Mucosa of gallbladder (tissue), 1 donor: Measurements from ENCODE around the gene NPIPB2. TPM values are rescaled to one million over a fixed set of nuclear protein-coding genes. Genes with fewer than 3 reads are reported as not detected.

Source experiments
- DNase-seq: peaks from one replicate; pipeline ENCODE4 v3.0.0-alpha.2; 2020; ENCODE audit warnings: low spot score
- total RNA-seq: library from RNA; stranded (reverse); gene quantifications from one replicate; pipeline ENCODE4 v1.2.1, GENCODE V29; 2021
- donor health status: DM: no; HTN: no; CAD: no.

The NPIPB2 gene
- total RNA-seq, 1 donor from 2014 or later, result 5.5 TPM

DNA sequence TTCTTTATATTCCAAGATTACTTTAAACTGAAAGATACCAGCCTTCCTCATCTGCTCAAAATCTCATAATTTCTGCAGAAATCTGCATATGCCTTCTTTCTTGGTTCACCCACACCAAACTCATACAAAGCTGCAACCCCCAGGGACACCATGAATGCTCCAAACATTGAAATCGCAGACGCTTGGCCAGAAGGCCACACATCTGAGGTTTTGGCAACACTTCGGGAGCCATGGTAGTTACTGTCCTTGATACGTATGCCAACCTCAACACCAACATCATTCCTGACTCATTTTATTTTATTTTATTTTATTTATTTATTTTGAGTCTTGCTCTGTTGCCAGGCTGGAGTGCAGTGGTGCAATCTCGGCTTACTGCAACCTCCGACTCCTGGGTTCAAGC, 37.9 kb downstream of the NPIPB2 start:
- no peak for DNase-seq

DNA sequence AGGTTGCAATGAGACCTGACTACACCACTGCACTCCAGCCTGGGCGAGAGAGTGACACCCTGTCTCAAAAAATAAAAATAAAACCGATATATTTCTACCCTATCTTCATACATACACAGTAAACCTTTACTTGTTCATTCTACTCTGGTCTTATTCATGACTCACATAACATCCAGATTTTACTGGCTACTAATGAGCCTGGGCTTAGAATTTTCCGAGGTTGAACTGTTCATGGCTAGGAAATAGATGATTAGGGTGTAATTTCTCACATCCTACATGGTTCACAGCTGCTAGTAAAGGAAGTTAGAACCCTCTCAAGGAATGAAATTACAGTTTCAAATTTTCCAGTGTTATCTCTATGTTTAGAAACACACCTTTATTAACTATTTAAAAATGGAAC, 40.8 kb downstream of the NPIPB2 start:
- DNase-seq, result no peak

GRCh38 chr16:11896486-11897176, 45.2 kb downstream of the NPIPB2 start:
- no peak for DNase-seq

GRCh38 chr16:11893571-11893970, 48.3 kb downstream of the NPIPB2 start:
- no peak for DNase-seq

GRCh38 chr16:11892761-11893160, 49.1 kb downstream of the NPIPB2 start:
- no peak for DNase-seq

DNA sequence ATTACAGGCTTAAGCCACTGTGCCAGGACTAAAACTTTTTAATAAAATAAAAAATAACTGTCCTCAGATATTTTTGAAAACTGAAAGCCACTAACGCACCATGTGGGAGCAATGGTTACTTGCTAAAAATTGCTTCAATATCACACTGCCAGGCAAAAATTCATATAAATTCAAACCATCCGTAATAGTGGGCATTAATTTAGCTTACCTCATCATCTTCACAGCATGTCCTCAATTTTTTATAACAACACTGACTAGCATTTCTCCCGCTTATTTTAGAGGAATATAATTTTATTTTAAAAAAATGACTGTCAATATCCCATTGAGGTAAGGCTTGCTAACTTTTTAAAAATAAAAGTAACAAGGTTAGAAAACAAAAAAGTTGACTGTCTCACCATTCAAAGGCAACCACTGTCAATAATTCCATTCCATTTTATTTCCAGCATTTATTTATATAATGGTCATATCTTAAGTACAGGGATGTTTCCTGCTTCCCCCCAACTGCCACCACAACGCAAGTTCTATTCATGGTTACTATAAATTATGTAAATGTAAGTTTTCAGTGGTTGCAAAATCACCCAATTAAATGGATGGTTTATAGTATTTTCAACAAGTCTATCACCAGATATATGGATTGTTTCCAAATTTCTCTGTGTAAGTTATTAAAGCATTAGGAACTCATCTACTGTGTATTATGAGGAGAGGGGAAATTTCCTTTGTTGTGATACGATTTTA, 51.4 kb downstream of the NPIPB2 start:
- DNase-seq, result no peak

GRCh38 chr16:11886881-11887280, 55.0 kb downstream of the NPIPB2 start:
- DNase-seq, result no peak

DNA sequence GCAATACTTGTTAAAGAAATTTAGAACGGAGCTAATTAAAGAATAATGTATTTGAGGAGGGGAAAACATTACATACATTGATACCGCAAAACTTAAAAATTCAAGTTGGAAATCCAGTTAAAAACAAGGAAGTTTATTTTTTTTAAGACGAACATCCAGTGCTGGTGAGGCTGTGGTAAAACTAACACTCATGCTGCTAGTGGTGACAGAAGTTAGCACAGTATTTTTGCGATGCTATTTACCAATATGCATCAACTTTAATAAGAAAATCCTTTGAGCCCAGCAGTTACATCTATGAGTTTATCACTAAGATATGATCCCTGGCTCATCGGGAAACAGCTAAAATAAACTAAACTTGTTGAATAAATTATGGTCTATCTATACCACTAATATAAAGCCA, 57.8 kb downstream of the NPIPB2 start:
- no peak for DNase-seq

DNA sequence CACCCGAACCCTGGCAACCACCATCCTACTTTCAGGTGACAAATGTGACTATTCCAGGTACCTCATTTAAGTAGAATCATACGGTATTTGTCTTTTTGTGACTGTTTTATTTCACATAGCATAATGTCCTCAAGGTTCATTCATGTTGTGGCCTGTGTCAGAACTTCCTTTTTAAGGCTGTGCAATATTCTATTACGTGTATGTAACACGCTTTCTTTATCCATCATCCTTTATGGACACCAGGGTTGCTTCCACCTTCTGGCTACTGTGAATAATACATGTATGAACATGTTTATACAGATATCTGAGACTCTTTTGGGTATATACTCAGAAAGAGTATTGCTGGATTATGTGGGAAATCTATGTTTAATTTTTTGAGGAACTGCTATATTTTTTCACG, 61.8 kb downstream of the NPIPB2 start:
- no peak for DNase-seq

DNA sequence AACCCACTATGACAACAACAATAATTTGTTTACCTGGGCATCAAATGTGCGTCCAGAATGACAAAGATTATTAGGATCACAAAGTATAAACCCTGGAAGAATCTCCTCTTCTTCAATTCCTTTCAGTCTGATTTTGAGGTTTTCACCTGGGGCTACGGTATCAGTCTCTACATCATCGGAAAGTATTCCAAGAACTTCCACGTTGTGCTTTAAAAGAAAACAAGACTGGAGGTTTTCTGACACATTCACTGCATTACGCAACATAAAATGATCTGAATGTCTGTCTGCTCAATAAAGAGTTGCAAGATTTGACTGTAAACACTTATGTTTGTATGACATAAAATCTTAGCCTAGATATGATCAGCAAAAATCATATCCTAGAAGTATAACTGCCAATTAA, 64.5 kb downstream of the NPIPB2 start:
- no peak for DNase-seq

Other genes with a start within 250 kb of the NPIPB2 start
- gene TXNDC11, start 199.2 kb downstream of the NPIPB2 start, total RNA-seq, result 55.7 TPM
- 47.1 TPM for gene ZC3H7A, start 144.8 kb downstream of the NPIPB2 start, total RNA-seq
- gene RSL1D1, start 90.5 kb downstream of the NPIPB2 start, total RNA-seq, result 80.7 TPM
- gene GSPT1, start 26.1 kb downstream of the NPIPB2 start, total RNA-seq, result 73.5 TPM
- gene TNFRSF17, start 23.2 kb upstream of the NPIPB2 start, total RNA-seq, result 0.46 TPM
- 31.6 TPM for gene SNX29, start 34.7 kb upstream of the NPIPB2 start, total RNA-seq